HepG2 (cell line): ENCODE results near the gene CAMK1. TPM values are rescaled to one million over a fixed set of nuclear protein-coding genes. Genes with fewer than 3 reads are reported as not detected.

Source experiments
- CCAR2 ChIP-seq: fragments of 200-400 bp; formaldehyde crosslinking; optimal IDR thresholded peaks from 2 replicates; pipeline ENCODE3; 2018; ENCODE audit warnings: low read depth, mild to moderate bottlenecking, low read length, moderate library complexity
- KLF9 ChIP-seq: IDR thresholded peaks from 2 replicates; pipeline ENCODE4 v1.6.1; 2016; ENCODE audit warnings: low read depth
- MAZ ChIP-seq, 2 experiments: sonication (generic) in 1 of 2; formaldehyde crosslinking in 1 of 2; IDR thresholded peaks; 2 replicates each; pipeline versions ENCODE4 v1.5.0 to v1.6.1; 2012 to 2020; ENCODE audit warnings: low read depth in 2 of 2, mild to moderate bottlenecking in 2 of 2, borderline replicate concordance in 1 of 2, improper control_type of control experiment in 1 of 2, low read length in 1 of 2, missing genetic modification reagents in 1 of 2, moderate library complexity in 1 of 2
- NKX3-1 ChIP-seq: sonication (generic); formaldehyde crosslinking; IDR thresholded peaks from 2 replicates; pipeline ENCODE4 v1.5.0; 2020; ENCODE audit warnings: missing genetic modification reagents
- SALL1 ChIP-seq: sonication (generic); formaldehyde crosslinking; IDR thresholded peaks from 2 replicates; pipeline ENCODE4 v1.8.0; 2022; ENCODE audit warnings: mild to moderate bottlenecking, missing genetic modification reagents
- ZFAT ChIP-seq: sonication (generic); formaldehyde crosslinking; conservative IDR thresholded peaks from 2 replicates; pipeline ENCODE4 v1.8.1; 2023; ENCODE audit warnings: missing genetic modification reagents, inconsistent platforms
- ZKSCAN5 ChIP-seq: sonication (generic); formaldehyde crosslinking; IDR thresholded peaks from 2 replicates; pipeline ENCODE4 v1.5.1; 2020; ENCODE audit warnings: mild to moderate bottlenecking, missing genetic modification reagents
- ZMYM4 ChIP-seq: sonication (generic); formaldehyde crosslinking; IDR thresholded peaks from 2 replicates; pipeline ENCODE4 v1.8.1; 2023; ENCODE audit warnings: mild to moderate bottlenecking, missing genetic modification reagents
- ZNF264 ChIP-seq: sonication (generic); formaldehyde crosslinking; IDR thresholded peaks from 2 replicates; pipeline ENCODE4 v1.4.0; 2020; ENCODE audit warnings: missing genetic modification reagents
- ZNF564 ChIP-seq: sonication (generic); formaldehyde crosslinking; IDR thresholded peaks from 2 replicates; pipeline ENCODE4 v1.8.1; 2023; ENCODE audit warnings: mild to moderate bottlenecking, missing genetic modification reagents
- ZNF567 ChIP-seq: sonication (generic); formaldehyde crosslinking; IDR thresholded peaks from 2 replicates; pipeline ENCODE4 v1.8.1; 2023; ENCODE audit warnings: mild to moderate bottlenecking, missing genetic modification reagents, borderline replicate concordance
- ZNF678 ChIP-seq: sonication (generic); formaldehyde crosslinking; IDR thresholded peaks from 2 replicates; pipeline ENCODE4 v1.4.0; 2020; ENCODE audit warnings: mild to moderate bottlenecking, missing genetic modification reagents
- ZNF883 ChIP-seq: sonication (generic); formaldehyde crosslinking; IDR thresholded peaks from 2 replicates; pipeline ENCODE4 v1.5.1; 2020; ENCODE audit warnings: mild to moderate bottlenecking, missing genetic modification reagents; ENCODE audit errors: not compliant biosample characterization
- polyA plus RNA-seq, 8 experiments: library from polyadenylated mRNA; depleted of rRNA in 3 of 8; stranded (reverse) in 7 of 8; unstranded in 1 of 8; fragments of >200 nt; fragmentation: Illumina TruSeq in 4 of 8; extraction: Trizol in 4 of 8; gene quantifications; 2 replicates each; pipeline versions ENCODE4 v1.2.1 to v1.2.3, GENCODE V29; 2011 to 2016; ENCODE audit warnings: low read depth in 4 of 8, missing spikeins in 1 of 8, mixed read lengths in 1 of 8; ENCODE audit not compliant: insufficient read depth in 1 of 8
- total RNA-seq, 5 experiments: library from RNA; depleted of rRNA; stranded (reverse); fragments of >200 nt; fragmentation: Illumina TruSeq; extraction: Trizol; gene quantifications; 2 replicates each; pipeline ENCODE4 v1.2.3, GENCODE V29; 2016; ENCODE audit warnings: low read depth in 1 of 5
- TF ChIP-seq, protein P1 (sequence below): sonication (generic); formaldehyde crosslinking; IDR thresholded peaks from 2 replicates; pipeline ENCODE4 v1.4.0; 2020; ENCODE audit warnings: mild to moderate bottlenecking, missing genetic modification reagents
- TF ChIP-seq, protein P2 (sequence below): sonication (generic); formaldehyde crosslinking; IDR thresholded peaks from 2 replicates; pipeline ENCODE4 v1.4.0; 2020; ENCODE audit warnings: missing genetic modification reagents
- TF ChIP-seq, protein P3 (sequence below): IDR thresholded peaks from 2 replicates; pipeline ENCODE4 v1.6.1; 2016; ENCODE audit warnings: missing genetic modification reagents, missing compliant biosample characterization
- TF ChIP-seq, protein P4 (sequence below): sonication (generic); formaldehyde crosslinking; IDR thresholded peaks from 2 replicates; pipeline ENCODE4 v1.9.0; 2021; ENCODE audit warnings: missing genetic modification reagents, mild to moderate bottlenecking, borderline replicate concordance
- TF ChIP-seq, protein P5 (sequence below): sonication (generic); formaldehyde crosslinking; IDR thresholded peaks from 2 replicates; pipeline ENCODE4 v1.5.0; 2020; ENCODE audit warnings: missing genetic modification reagents, mild to moderate bottlenecking, borderline replicate concordance

Gene CAMK1
- total and polyA plus RNA-seq, 2 of the 13 experiments (the other 11 are each of a cell fraction or from before 2014, with no cell fraction given), result 26.4 to 53.3 TPM

DNA sequence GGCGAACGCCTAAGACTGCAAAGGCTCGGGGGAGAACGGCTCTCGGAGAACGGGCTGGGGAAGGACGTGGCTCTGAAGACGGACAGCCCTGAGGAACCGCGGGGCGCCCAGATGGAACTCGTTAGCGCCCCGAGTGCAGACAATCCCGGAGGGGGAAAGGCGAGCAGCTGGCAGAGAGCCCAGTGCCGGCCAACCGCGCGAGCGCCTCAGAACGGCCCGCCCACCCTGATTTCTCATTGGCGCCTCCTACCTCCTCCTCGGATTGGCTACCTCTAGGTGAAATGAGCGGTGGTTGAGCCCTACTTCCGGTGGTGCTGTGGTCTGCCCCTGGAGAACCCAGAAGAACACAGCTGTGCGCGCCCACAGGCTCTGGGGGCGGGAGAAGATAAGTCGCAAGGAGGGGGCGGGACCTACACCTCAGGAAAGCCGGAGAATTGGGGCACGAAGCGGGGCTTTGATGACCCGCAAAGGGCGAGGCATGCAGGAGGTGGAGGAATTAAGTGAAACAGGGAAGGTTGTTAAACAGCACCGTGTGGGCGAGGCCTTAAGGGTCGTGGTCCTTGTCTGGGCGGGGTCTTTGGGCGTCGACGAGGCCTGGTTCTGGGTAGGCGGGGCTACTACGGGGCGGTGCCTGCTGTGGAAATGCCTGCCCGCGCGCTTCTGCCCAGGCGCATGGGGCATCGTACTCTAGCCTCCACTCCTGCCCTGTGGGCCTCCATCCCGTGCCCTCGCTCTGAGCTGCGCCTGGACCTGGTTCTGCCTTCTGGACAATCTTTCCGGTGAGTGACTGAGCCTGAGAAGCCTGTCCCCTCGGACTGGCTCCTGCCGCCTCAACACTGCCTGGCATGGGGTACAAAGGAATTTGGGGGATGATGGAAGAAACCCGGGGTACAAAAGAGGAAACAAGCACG lies 19.8 kb downstream of the CAMK1 start, which contains the start of gene OGG1 (continued):
- TF ChIP-seq, protein P1, sequence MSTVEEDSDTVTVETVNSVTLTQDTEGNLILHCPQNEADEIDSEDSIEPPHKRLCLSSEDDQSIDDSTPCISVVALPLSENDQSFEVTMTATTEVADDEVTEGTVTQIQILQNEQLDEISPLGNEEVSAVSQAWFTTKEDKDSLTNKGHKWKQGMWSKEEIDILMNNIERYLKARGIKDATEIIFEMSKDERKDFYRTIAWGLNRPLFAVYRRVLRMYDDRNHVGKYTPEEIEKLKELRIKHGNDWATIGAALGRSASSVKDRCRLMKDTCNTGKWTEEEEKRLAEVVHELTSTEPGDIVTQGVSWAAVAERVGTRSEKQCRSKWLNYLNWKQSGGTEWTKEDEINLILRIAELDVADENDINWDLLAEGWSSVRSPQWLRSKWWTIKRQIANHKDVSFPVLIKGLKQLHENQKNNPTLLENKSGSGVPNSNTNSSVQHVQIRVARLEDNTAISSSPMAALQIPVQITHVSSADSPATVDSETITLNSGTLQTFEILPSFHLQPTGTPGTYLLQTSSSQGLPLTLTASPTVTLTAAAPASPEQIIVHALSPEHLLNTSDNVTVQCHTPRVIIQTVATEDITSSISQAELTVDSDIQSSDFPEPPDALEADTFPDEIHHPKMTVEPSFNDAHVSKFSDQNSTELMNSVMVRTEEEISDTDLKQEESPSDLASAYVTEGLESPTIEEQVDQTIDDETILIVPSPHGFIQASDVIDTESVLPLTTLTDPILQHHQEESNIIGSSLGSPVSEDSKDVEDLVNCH (CRISPR knock-in tag), result peak; percentile 78; the same call in 1 of the 2 replicates
- TF ChIP-seq SALL1 (CRISPR knock-in tag), result 0 out of 2 replicates have a peak, but pooled peaks have one; percentile 41
- peak; percentile 73 for TF ChIP-seq MAZ (IDR thresholded peaks at IDR 0.05; ENCODE audit: borderline replicate concordance, low read depth, low read length)
- peak; percentile 27; the same call in 1 of the 2 replicates for TF ChIP-seq MAZ (CRISPR knock-in tag; IDR thresholded peaks at IDR 0.05; ENCODE audit: low read depth)
- TF ChIP-seq, protein P2, sequence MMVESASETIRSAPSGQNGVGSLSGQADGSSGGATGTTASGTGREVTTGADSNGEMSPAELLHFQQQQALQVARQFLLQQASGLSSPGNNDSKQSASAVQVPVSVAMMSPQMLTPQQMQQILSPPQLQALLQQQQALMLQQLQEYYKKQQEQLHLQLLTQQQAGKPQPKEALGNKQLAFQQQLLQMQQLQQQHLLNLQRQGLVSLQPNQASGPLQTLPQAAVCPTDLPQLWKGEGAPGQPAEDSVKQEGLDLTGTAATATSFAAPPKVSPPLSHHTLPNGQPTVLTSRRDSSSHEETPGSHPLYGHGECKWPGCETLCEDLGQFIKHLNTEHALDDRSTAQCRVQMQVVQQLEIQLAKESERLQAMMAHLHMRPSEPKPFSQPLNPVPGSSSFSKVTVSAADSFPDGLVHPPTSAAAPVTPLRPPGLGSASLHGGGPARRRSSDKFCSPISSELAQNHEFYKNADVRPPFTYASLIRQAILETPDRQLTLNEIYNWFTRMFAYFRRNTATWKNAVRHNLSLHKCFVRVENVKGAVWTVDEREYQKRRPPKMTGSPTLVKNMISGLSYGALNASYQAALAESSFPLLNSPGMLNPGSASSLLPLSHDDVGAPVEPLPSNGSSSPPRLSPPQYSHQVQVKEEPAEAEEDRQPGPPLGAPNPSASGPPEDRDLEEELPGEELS, result peak; percentile 67
- no peak for TF ChIP-seq ZKSCAN5 (CRISPR knock-in tag)
- TF ChIP-seq, protein P3, sequence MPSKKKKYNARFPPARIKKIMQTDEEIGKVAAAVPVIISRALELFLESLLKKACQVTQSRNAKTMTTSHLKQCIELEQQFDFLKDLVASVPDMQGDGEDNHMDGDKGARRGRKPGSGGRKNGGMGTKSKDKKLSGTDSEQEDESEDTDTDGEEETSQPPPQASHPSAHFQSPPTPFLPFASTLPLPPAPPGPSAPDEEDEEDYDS (CRISPR knock-in tag), result peak; percentile 75
- TF ChIP-seq NKX3-1 (CRISPR knock-in tag), result no peak
- TF ChIP-seq KLF9 (CRISPR knock-in tag), result no peak
- 0 out of 2 replicates have a peak, but pooled peaks have one; percentile 68 for TF ChIP-seq ZNF678 (CRISPR knock-in tag)
- TF ChIP-seq ZNF883 (CRISPR knock-in tag), result no peak
- TF ChIP-seq ZNF264, result no peak
- no peak for TF ChIP-seq ZFAT
- TF ChIP-seq, protein P4, sequence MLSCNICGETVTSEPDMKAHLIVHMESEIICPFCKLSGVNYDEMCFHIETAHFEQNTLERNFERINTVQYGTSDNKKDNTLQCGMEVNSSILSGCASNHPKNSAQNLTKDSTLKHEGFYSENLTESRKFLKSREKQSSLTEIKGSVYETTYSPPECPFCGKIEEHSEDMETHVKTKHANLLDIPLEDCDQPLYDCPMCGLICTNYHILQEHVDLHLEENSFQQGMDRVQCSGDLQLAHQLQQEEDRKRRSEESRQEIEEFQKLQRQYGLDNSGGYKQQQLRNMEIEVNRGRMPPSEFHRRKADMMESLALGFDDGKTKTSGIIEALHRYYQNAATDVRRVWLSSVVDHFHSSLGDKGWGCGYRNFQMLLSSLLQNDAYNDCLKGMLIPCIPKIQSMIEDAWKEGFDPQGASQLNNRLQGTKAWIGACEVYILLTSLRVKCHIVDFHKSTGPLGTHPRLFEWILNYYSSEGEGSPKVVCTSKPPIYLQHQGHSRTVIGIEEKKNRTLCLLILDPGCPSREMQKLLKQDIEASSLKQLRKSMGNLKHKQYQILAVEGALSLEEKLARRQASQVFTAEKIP (CRISPR knock-in tag), result no peak
- TF ChIP-seq CCAR2, result no peak
- TF ChIP-seq ZNF567 (CRISPR knock-in tag), result 0 out of 2 replicates have a peak, but pooled peaks have one; percentile 67
- TF ChIP-seq ZNF564 (CRISPR knock-in tag), result no peak
- TF ChIP-seq, protein P5, sequence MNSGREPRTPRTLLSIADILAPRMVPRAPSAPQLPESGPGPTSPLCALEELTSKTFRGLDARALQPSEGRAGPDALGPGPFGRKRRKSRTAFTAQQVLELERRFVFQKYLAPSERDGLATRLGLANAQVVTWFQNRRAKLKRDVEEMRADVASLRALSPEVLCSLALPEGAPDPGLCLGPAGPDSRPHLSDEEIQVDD (CRISPR knock-in tag), result peak; percentile 62; the same call in 1 of the 2 replicates
- peak; percentile 49 for TF ChIP-seq ZMYM4 (CRISPR knock-in tag)
